HG03457 (cell line): ENCODE results near the gene MTFR1L.

Experiments
- ATAC-seq: cut with Tn5 transposase; IDR thresholded peaks from one replicate; pipeline ENCODE4 v1.9.1; 2021; ENCODE audit warnings: moderate number of reproducible peaks; ENCODE audit not compliant: unreplicated experiment

Gene MTFR1L

GRCh38 chr1:25819491-25820246, at the start of gene MTFR1L:
MTFR1L (plus strand) TSS chr1:25819954; CDS start chr1:25823105, 3,151 bp downstream.
- ATAC-seq, result peak; percentile 70

- ATAC-seq, result no peak
Measured at GRCh38 chr1:25770541-25771220, 49.1 kb upstream of the MTFR1L start.

DNA sequence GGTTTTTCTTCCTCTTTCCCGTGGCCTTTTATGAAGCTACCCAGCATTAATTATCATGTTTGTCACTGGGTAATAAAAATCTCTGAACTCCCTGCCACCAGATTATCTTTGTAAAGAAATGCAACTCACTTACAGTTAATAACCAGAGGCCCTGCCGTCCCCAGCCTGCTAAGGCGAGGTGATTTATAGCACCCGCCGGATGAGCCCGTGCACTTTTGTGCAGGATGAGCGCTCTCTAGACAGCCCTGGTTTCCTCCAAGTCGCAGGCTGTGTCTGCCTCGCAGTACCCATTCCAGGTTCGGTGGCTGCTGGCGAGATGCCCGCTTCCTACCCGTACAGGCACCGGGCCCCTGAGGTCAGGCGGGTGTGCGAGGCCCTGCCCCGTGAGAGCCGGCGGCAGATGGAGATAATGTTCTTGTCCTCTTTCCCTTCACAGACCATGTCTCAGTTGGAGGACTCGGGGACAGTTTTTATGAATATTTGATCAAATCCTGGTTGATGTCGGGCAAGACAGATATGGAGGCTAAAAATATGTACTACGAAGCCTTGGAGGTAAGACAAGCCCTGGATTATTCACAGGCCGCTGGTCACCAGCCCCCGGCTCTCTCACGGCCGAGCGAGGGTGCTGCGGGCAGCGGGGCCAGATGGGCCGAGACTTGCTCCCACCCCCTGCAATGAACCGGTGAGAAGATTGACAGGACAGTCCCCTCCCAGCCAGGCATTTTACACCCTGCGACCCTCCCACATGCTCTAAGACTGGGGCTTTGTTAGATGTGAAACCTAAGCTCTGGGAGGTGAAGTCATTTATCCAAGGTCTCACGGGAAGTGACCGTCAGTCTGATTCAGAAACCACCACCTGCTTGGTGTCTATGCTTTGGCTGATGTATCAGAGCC, 48.3 kb upstream of the MTFR1L start:
- no peak for ATAC-seq

- ATAC-seq, result no peak
Measured at GRCh38 chr1:25772164-25772563, 47.6 kb upstream of the MTFR1L start.

- no peak for ATAC-seq
Measured at GRCh38 chr1:25772692-25773245, 47.0 kb upstream of the MTFR1L start.

- no peak for ATAC-seq
Measured at GRCh38 chr1:25773441-25774125, 46.2 kb upstream of the MTFR1L start.

DNA sequence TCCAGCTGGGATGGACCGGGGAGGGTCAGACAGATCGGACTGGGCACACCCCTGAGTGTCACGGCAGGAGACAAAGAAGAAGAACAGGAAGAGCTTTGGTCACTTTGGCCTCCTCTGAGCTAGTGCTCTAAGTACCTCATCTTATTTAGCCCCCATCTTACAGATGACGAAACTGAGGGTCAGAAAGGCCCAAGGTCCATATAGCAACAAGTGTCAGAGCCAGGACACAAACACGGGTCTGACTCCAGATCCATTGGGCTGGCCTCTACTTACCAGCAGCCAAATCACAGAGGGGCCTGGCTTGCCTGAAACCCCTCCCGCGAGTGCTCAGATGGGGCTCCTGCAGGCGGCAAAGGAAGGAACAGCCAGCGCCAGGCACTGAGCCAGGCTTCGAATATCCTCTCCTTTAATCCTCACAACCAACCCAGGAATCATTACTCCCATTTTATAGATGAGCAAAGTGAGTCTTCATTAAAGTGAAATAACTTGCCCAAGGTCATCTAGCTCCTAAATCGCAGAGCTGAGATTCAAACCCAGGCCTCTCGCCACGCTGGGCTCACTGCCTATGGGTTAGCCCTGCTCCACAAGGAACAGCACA, 45.4 kb upstream of the MTFR1L start:
- ATAC-seq, result no peak

- no peak for ATAC-seq
Measured at GRCh38 chr1:25774921-25775771, 44.6 kb upstream of the MTFR1L start.

- no peak for ATAC-seq
Measured at GRCh38 chr1:25779388-25779787, 40.4 kb upstream of the MTFR1L start.

- no peak for ATAC-seq
Measured at GRCh38 chr1:25779894-25780293, 39.9 kb upstream of the MTFR1L start.

GRCh38 chr1:25780318-25781129, 39.2 kb upstream of the MTFR1L start:
- no peak for ATAC-seq

DNA sequence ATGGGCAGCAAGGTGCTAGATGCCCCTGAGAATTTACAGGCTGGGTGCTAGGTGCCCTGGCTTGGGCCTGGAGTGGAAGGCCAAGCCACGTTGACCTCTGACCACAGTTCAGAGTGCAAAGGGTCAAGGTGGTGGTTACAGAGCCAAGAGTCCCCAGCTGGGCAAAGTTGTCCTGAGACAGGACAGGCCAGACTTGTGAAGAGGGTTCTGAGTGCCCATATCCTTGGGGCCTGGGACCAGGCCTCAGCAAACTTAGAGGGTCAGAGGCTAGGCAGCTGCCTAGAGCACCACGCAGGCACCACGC, 38.7 kb upstream of the MTFR1L start:
- ATAC-seq, result no peak

DNA sequence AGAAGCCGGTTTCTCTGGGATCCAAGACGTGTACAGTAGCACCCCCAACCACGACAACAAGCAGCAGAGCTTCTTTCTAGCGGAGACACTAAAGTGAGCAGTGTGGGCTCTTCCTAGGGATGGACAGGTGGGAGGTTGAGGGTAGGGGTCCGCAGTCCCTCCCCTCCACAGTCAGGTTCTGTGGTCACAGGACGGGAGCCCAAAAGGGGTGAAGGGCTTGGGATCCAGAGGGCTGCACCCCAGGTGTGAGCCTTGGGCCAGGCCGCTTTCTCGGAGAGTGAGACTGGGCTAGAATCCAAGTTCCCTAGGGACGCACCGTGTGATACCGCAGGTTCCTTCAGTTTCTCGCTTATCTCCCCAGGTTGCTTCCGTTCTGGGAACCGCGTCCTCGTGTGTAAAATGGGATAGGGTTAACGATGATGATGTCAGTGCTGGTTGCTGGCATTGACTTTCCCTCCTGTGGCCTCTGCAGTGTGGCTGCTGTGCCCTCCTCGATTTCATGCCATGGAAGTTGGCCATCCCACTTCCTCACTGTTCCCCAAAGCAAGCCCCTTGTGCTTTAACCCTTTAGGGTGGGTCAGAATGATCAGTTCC, 37.0 kb upstream of the MTFR1L start:
- ATAC-seq, result no peak

DNA sequence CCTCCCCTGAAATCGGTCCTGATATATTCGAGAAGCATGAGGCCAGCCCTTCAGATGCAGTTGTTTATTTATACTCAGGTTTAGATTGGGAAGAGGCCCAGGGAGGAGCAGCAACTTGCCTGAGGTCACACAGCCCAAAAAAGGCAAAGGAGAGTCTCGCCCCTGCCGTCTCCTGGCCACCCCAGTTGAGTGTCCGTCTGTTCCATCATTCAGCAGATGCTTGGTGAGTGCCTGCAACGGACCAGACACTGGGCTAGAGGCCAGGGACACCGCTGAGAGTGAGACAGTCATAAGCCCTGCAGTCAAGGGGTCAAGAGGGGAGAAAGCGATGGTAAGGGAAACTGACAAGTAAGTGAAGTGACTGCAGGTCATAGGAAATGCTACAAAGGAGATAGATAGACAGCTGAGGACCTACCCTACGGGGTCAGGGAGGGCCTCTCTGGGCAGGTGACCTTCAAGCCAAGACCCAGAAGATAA, 35.1 kb upstream of the MTFR1L start:
- no peak for ATAC-seq

GRCh38 chr1:25785333-25786067, 34.3 kb upstream of the MTFR1L start:
- ATAC-seq, result no peak

GRCh38 chr1:25786887-25787759, 32.6 kb upstream of the MTFR1L start:
- ATAC-seq, result no peak
